NT2/D1 (cell line): Measurements from ENCODE around the gene MAPK14.

ENCODE experiments used
- SUZ12 ChIP-seq: IDR thresholded peaks from 2 replicates; pipeline ENCODE4 v1.6.1; 2011; ENCODE audit not compliant: insufficient read length, insufficient read depth; ENCODE audit errors: extremely low read depth
- YY1 ChIP-seq: IDR thresholded peaks from 2 replicates; pipeline ENCODE4 v1.6.1; 2011; ENCODE audit not compliant: insufficient read length, insufficient read depth

DNA sequence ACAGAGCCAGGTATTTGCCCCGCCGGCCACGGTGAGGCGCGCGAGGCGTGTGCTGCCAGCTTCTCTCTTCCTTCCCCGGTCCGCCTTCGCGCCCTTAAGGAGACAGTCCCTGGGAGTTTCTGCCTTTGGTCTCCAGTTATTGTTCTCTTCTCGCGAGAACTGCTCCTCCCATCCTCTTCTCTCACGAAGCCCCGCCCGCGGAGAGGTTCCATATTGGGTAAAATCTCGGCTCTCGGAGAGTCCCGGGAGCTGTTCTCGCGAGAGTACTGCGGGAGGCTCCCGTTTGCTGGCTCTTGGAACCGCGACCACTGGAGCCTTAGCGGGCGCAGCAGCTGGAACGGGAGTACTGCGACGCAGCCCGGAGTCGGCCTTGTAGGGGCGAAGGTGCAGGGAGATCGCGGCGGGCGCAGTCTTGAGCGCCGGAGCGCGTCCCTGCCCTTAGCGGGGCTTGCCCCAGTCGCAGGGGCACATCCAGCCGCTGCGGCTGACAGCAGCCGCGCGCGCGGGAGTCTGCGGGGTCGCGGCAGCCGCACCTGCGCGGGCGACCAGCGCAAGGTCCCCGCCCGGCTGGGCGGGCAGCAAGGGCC lies at the start of gene MAPK14:
- TF ChIP-seq YY1 (no peak), SUZ12 (no peak)
